Breast epithelium (tissue), 4 donors: ENCODE results near the gene CCDC183. TPM values are rescaled to one million over a fixed set of nuclear protein-coding genes. Genes with fewer than 3 reads are reported as not detected.
"Not testable (repeated sequence)": the region's sequence is repeated elsewhere in the genome, so short reads cannot be mapped to it uniquely, and the experiment has no call there.

Source experiments
- DNase-seq, 2 donors: peaks; one replicate each; pipeline ENCODE4 v3.0.0-alpha.2; 2019; ENCODE audit warnings: low spot score in 2 of 2
- H3K27ac ChIP-seq, 2 donors: fragments of 200-600 bp; sonication (generic) in 1 of 2; one replicate each; pipeline ENCODE4 v1.5.1; 2016 to 2019; ENCODE audit warnings: mild to moderate bottlenecking in 1 of 2
- H3K27me3 ChIP-seq, 2 donors: fragments of 200-600 bp; sonication (generic) in 1 of 2; one replicate each; pipeline versions ENCODE4 v1.5.1 to v1.6.0; 2017 to 2019; ENCODE audit warnings: control low read depth in 1 of 2, mild to moderate bottlenecking in 1 of 2
- H3K36me3 ChIP-seq: fragments of 200-600 bp; one replicate; pipeline ENCODE4 v1.5.1; 2019
- H3K4me1 ChIP-seq, 2 donors: fragments of 200-600 bp; sonication (generic); one replicate each; pipeline ENCODE4 v1.5.1; 2016 to 2019; ENCODE audit warnings: control low read depth in 1 of 2
- H3K4me3 ChIP-seq, 3 donors: fragments of 200-600 bp; sonication (generic); 1 replicate in 2 of 3; 2 replicates in 1 of 3; pipeline ENCODE4 v1.5.1; 2016 to 2019; ENCODE audit warnings: mild to moderate bottlenecking in 3 of 3, moderate library complexity in 2 of 3
- H3K9me3 ChIP-seq, 2 donors: fragments of 200-600 bp; sonication (generic) in 1 of 2; one replicate each; pipeline ENCODE4 v1.5.1; 2016 to 2019; ENCODE audit warnings: control low read depth in 1 of 2
- CTCF ChIP-seq, 3 donors: fragments of 450-650 bp; IDR thresholded peaks; one replicate each; pipeline ENCODE4 v1.5.1; 2016 to 2017; ENCODE audit warnings: antibody characterized with exemption in 3 of 3, mild to moderate bottlenecking in 3 of 3, moderate library complexity in 3 of 3
- POLR2A ChIP-seq: fragments of 450-650 bp; IDR thresholded peaks from one replicate; pipeline ENCODE4 v1.6.1; 2016; ENCODE audit warnings: antibody characterized with exemption, mild to moderate bottlenecking, moderate library complexity
- POLR2AphosphoS5 ChIP-seq, 3 donors: sonication (generic); formaldehyde crosslinking; IDR thresholded peaks; one replicate each; pipeline ENCODE4 v1.6.1; 2017; ENCODE audit warnings: antibody characterized with exemption in 3 of 3
- intact Hi-C: fragments of 100-400 bp; cut with DNase I; formaldehyde crosslinking; loops from one replicate; pipeline ENCODE4 v1.15.1; 2023; ENCODE audit warnings: low total_unique reads
- total RNA-seq, 3 donors: library from RNA; depleted of rRNA; stranded (reverse); fragments of >200 nt; gene quantifications; one replicate each; pipeline ENCODE4 v1.1.0, GENCODE V29; 2016

The CCDC183 gene
- total RNA-seq, 3 donors from 2014 or later: 0.64 to 5.7 (median 5.6) TPM

- Histone ChIP-seq H3K4me3 (no peak overlapping the region), H3K4me1 (no peaks in the 10 kb centered on the region), H3K36me3 (no peaks in the 10 kb centered on the region), H3K27ac (no peak overlapping the region), H3K9me3 (no peaks in the 10 kb centered on the region), H3K27me3 (peaks cover 0 to 34% of the 10 kb centered on the region in 2 donors)
- no peak for DNase-seq
- no peak for TF ChIP-seq POLR2A
- TF ChIP-seq CTCF (IDR thresholded peaks at IDR 0.05): no peak
- TF ChIP-seq POLR2AphosphoS5 (IDR thresholded peaks at IDR 0.05): no peak
- intact Hi-C loops: no loop called here
Measured at GRCh38 chr9:136765041-136765440, 31.1 kb upstream of the CCDC183 start.

GRCh38 chr9:136765745-136766409 lies 30.3 kb upstream of the CCDC183 start:
- intact Hi-C loops, DNase-seq, H3K36me3 ChIP-seq, H3K27ac ChIP-seq, H3K9me3 ChIP-seq, H3K4me1 ChIP-seq, H3K4me3 ChIP-seq: not testable (repeated sequence)
- peaks cover 0 to 29% of the 10 kb centered on the region in 2 donors for H3K27me3 ChIP-seq

- intact Hi-C loops: not testable (repeated sequence)
Measured at GRCh38 chr9:136766410-136767120, 29.6 kb upstream of the CCDC183 start.

GRCh38 chr9:136769710-136770191 lies 26.4 kb upstream of the CCDC183 start:
- no peaks in the 10 kb centered on the region for H3K4me1 ChIP-seq
- intact Hi-C loops: no loop called here
- H3K4me3 ChIP-seq: no peak overlapping the region
- DNase-seq: no peak
- H3K27ac ChIP-seq: no peak overlapping the region
- H3K9me3 ChIP-seq: peaks cover 7 to 13% of the 10 kb centered on the region in 2 donors
- TF ChIP-seq POLR2A: no peak
- TF ChIP-seq POLR2AphosphoS5 (IDR thresholded peaks at IDR 0.05): no peak
- TF ChIP-seq CTCF (IDR thresholded peaks at IDR 0.05): peak in 1 of 3 donors; percentile 24
- H3K36me3 ChIP-seq: no peaks in the 10 kb centered on the region
- peaks cover 0 to 17% of the 10 kb centered on the region in 2 donors for H3K27me3 ChIP-seq

More at GRCh38 chr9:136766410-136767120, 29.6 kb upstream of the CCDC183 start:
- peaks cover 0 to 29% of the 10 kb centered on the region in 2 donors for H3K27me3 ChIP-seq
- not testable (repeated sequence) for H3K27ac ChIP-seq, H3K4me3 ChIP-seq, H3K4me1 ChIP-seq, H3K9me3 ChIP-seq, H3K36me3 ChIP-seq, DNase-seq

- TF ChIP-seq CTCF (IDR thresholded peaks at IDR 0.05) (no peak), POLR2AphosphoS5 (IDR thresholded peaks at IDR 0.05) (no peak), POLR2A (no peak)
- Histone ChIP-seq H3K36me3 (no peaks in the 10 kb centered on the region), H3K4me3 (no peak overlapping the region), H3K27ac (no peak overlapping the region), H3K4me1 (no peaks in the 10 kb centered on the region), H3K27me3 (peaks cover 0 to 12% of the 10 kb centered on the region in 2 donors), H3K9me3 (peaks cover 7 to 13% of the 10 kb centered on the region in 2 donors)
- intact Hi-C loops: no loop called here
- DNase-seq: no peak
Measured at GRCh38 chr9:136771907-136772415, 24.2 kb upstream of the CCDC183 start.
